NCI-H774 (cell line): Measurements from ENCODE around the gene FAM227B.
"Not testable (repeated sequence)": the region's sequence is repeated elsewhere in the genome, so short reads cannot be mapped to it uniquely, and the experiment has no call there.

Experiments
- DNase-seq: peaks from one replicate; lab custom pipeline; 2025; lab: John Stamatoyannopoulos, UW

FAM227B gene

GRCh38 chr15:49492830-49493229 lies 127.8 kb downstream of the FAM227B start:
- DNase-seq: no peak

GRCh38 chr15:49492151-49492550 lies 128.5 kb downstream of the FAM227B start:
- no peak for DNase-seq

GRCh38 chr15:49490966-49491365 lies 129.7 kb downstream of the FAM227B start:
- no peak for DNase-seq

GRCh38 chr15:49485401-49485800 lies 135.2 kb downstream of the FAM227B start:
- not testable (repeated sequence) for DNase-seq

GRCh38 chr15:49478982-49479381 lies 141.6 kb downstream of the FAM227B start:
- not testable (repeated sequence) for DNase-seq

GRCh38 chr15:49478021-49478420 lies 142.6 kb downstream of the FAM227B start:
- DNase-seq: not testable (repeated sequence)

- no peak for DNase-seq
These were observed 147.6 kb downstream of the FAM227B start for GRCh38 chr15:49473031-49473430.

- no peak for DNase-seq
These were observed 148.3 kb downstream of the FAM227B start for GRCh38 chr15:49472338-49472737.

GRCh38 chr15:49471733-49472132 lies 148.9 kb downstream of the FAM227B start:
- DNase-seq: no peak

GRCh38 chr15:49471248-49471647 lies 149.4 kb downstream of the FAM227B start:
- not testable (repeated sequence) for DNase-seq

GRCh38 chr15:49468481-49468839 lies 152.2 kb downstream of the FAM227B start:
- no peak for DNase-seq

- DNase-seq: no peak
These were observed 152.7 kb downstream of the FAM227B start for GRCh38 chr15:49467746-49468480.

GRCh38 chr15:49466119-49466518 lies 154.5 kb downstream of the FAM227B start:
- DNase-seq: no peak

- DNase-seq: no peak
These were observed 156.1 kb downstream of the FAM227B start for GRCh38 chr15:49464522-49464921.

GRCh38 chr15:49462232-49462844 lies 158.3 kb downstream of the FAM227B start:
- no peak for DNase-seq

GRCh38 chr15:49460411-49460941 lies 160.1 kb downstream of the FAM227B start:
- no peak for DNase-seq

GRCh38 chr15:49458145-49458544 lies 162.5 kb downstream of the FAM227B start:
- DNase-seq: no peak

GRCh38 chr15:49456166-49456565 lies 164.5 kb downstream of the FAM227B start:
- DNase-seq: no peak

GRCh38 chr15:49452595-49452994 lies 168.0 kb downstream of the FAM227B start:
- DNase-seq: no peak

- DNase-seq: no peak
These were observed 178.8 kb downstream of the FAM227B start for GRCh38 chr15:49441816-49442215.

- DNase-seq: no peak
These were observed 179.3 kb downstream of the FAM227B start for GRCh38 chr15:49441356-49441755.

- DNase-seq: no peak
These were observed 180.8 kb downstream of the FAM227B start for GRCh38 chr15:49439678-49440395.
